H9 (cell line): ENCODE measurements around the gene PMF1. TPM values are rescaled to one million over a fixed set of nuclear protein-coding genes. Genes with fewer than 3 reads are reported as not detected.

ENCODE experiments used
- DNase-seq: peaks from one replicate; pipeline ENCODE4 v3.0.0-alpha.2; 2017
- H2AFZ ChIP-seq: one replicate; pipeline ENCODE4 v1.6.1; 2013; ENCODE audit warnings: mild to moderate bottlenecking, low read length, control low read depth, moderate library complexity
- H2AK5ac ChIP-seq: 2 replicates; pipeline ENCODE4 v1.6.1; 2013; ENCODE audit warnings: low read length, control low read depth, mixed read lengths; ENCODE audit not compliant: insufficient read length
- H2BK120ac ChIP-seq: one replicate; pipeline ENCODE4 v1.6.1; 2013; ENCODE audit warnings: low read depth, mild to moderate bottlenecking, low read length, control low read depth, inconsistent platforms; ENCODE audit not compliant: poor library complexity, severe bottlenecking
- H2BK12ac ChIP-seq: 2 replicates; pipeline ENCODE4 v1.6.1; 2013; ENCODE audit warnings: low read length, control low read depth, mixed read lengths, low read depth; ENCODE audit not compliant: insufficient read length
- H2BK15ac ChIP-seq: 2 replicates; pipeline ENCODE4 v1.6.1; 2013; ENCODE audit warnings: low read depth, low read length, control low read depth
- H2BK20ac ChIP-seq: one replicate; pipeline ENCODE4 v1.6.1; 2013; ENCODE audit warnings: low read depth, mild to moderate bottlenecking, low read length, control low read depth, inconsistent platforms; ENCODE audit not compliant: poor library complexity, severe bottlenecking
- H2BK5ac ChIP-seq: 2 replicates; pipeline ENCODE4 v1.6.1; 2013; ENCODE audit warnings: low read length, control low read depth, mixed read lengths; ENCODE audit not compliant: insufficient read length
- H3K14ac ChIP-seq: 2 replicates; pipeline ENCODE4 v1.6.1; 2013; ENCODE audit warnings: low read length, control low read depth; ENCODE audit not compliant: insufficient read depth
- H3K18ac ChIP-seq: 2 replicates; pipeline ENCODE4 v1.6.1; 2013; ENCODE audit warnings: low read depth, mild to moderate bottlenecking, mixed read lengths, low read length, control low read depth; ENCODE audit not compliant: insufficient read length
- H3K23ac ChIP-seq: 2 replicates; pipeline ENCODE4 v1.6.1; 2013; ENCODE audit warnings: low read length, control low read depth, mixed read lengths, low read depth; ENCODE audit not compliant: insufficient read length
- H3K23me2 ChIP-seq: 2 replicates; pipeline ENCODE4 v1.6.1; 2013; ENCODE audit warnings: low read depth, mild to moderate bottlenecking, mixed read lengths, low read length, control low read depth; ENCODE audit not compliant: insufficient read length, poor library complexity, severe bottlenecking
- H3K27ac ChIP-seq: 2 replicates; pipeline ENCODE4 v1.5.1; 2013; ENCODE audit warnings: low read length, control low read depth, mixed read lengths, low read depth; ENCODE audit not compliant: insufficient read length
- H3K27me3 ChIP-seq: 2 replicates; pipeline ENCODE4 v1.6.1; 2013; ENCODE audit warnings: low read length, control low read depth, inconsistent platforms; ENCODE audit not compliant: insufficient read depth
- H3K4ac ChIP-seq: 2 replicates; pipeline ENCODE4 v1.6.1; 2013; ENCODE audit warnings: low read depth, mild to moderate bottlenecking, control low read depth, inconsistent platforms, low read length, moderate library complexity
- H3K4me1 ChIP-seq: 2 replicates; pipeline ENCODE4 v1.6.1; 2013; ENCODE audit warnings: low read length, control low read depth, inconsistent platforms; ENCODE audit not compliant: insufficient read depth
- H3K4me2 ChIP-seq: 2 replicates; pipeline ENCODE4 v1.6.1; 2013; ENCODE audit warnings: low read length, control low read depth, mixed read lengths; ENCODE audit not compliant: insufficient read length, insufficient read depth
- H3K56ac ChIP-seq: 2 replicates; pipeline ENCODE4 v1.6.1; 2013; ENCODE audit warnings: low read depth, mild to moderate bottlenecking, mixed read lengths, low read length, control low read depth; ENCODE audit not compliant: insufficient read length
- H3K79me1 ChIP-seq: 2 replicates; pipeline ENCODE4 v1.6.1; 2013; ENCODE audit warnings: low read depth, mild to moderate bottlenecking, moderate library complexity, low read length, control low read depth, inconsistent platforms; ENCODE audit not compliant: insufficient read depth, poor library complexity, severe bottlenecking
- H3K79me2 ChIP-seq: 2 replicates; pipeline ENCODE4 v1.6.1; 2013; ENCODE audit warnings: low read length, control low read depth, inconsistent platforms; ENCODE audit not compliant: insufficient read depth
- H3K9ac ChIP-seq: 2 replicates; pipeline ENCODE4 v1.6.1; 2013; ENCODE audit warnings: low read length, control low read depth, mixed read lengths; ENCODE audit not compliant: insufficient read length; ENCODE audit errors: extremely low read depth
- H3K9me3 ChIP-seq: one replicate; pipeline ENCODE4 v1.6.1; 2013; ENCODE audit warnings: low read depth, low read length, inconsistent platforms; ENCODE audit not compliant: control insufficient read depth
- H3T11ph ChIP-seq: one replicate; pipeline ENCODE4 v1.6.1; 2013; ENCODE audit warnings: mild to moderate bottlenecking, low read length, control low read depth, inconsistent platforms
- H4K20me1 ChIP-seq: one replicate; pipeline ENCODE4 v1.6.1; 2013; ENCODE audit not compliant: control insufficient read depth, insufficient read length, insufficient read depth
- H4K5ac ChIP-seq: 2 replicates; pipeline ENCODE4 v1.6.1; 2013; ENCODE audit warnings: low read depth, mild to moderate bottlenecking, mixed read lengths, low read length, control low read depth; ENCODE audit not compliant: insufficient read length
- H4K8ac ChIP-seq: replicated peaks from 2 replicates; pipeline ENCODE4 v1.6.1; 2013; ENCODE audit warnings: low read length, control low read depth, mixed read lengths, low read depth; ENCODE audit not compliant: insufficient read length
- H4K91ac ChIP-seq: 2 replicates; pipeline ENCODE4 v1.6.1; 2013; ENCODE audit warnings: low read depth, mild to moderate bottlenecking, moderate library complexity, mixed read lengths, low read length, control low read depth; ENCODE audit not compliant: insufficient read length
- H3K27ac Mint-ChIP-seq, 3 experiments: 2 replicates in 2 of 3; 3 replicates in 1 of 3; pipeline ENCODE4 v1.8.0; 2020 to 2021; ENCODE audit warnings: mixed read lengths in 3 of 3, mild to moderate bottlenecking in 1 of 3, moderate library complexity in 1 of 3
- H3K27me3 Mint-ChIP-seq: 2 replicates; pipeline ENCODE4 v1.8.0; 2021; ENCODE audit warnings: low read depth, mild to moderate bottlenecking, moderate library complexity, mixed read lengths
- H3K36me3 Mint-ChIP-seq, 3 experiments: 2 replicates in 2 of 3; 3 replicates in 1 of 3; pipeline ENCODE4 v1.8.0; 2020 to 2021; ENCODE audit warnings: low read depth in 3 of 3, mixed read lengths in 3 of 3; ENCODE audit not compliant: insufficient read depth in 1 of 3
- H3K4me1 Mint-ChIP-seq, 2 experiments: 2 replicates each; pipeline ENCODE4 v1.8.0; 2020; ENCODE audit warnings: mixed read lengths in 2 of 2
- H3K4me3 Mint-ChIP-seq, 2 experiments: 2 replicates in 1 of 2; 3 replicates in 1 of 2; pipeline ENCODE4 v1.8.0; 2020 to 2021; ENCODE audit warnings: mild to moderate bottlenecking in 2 of 2, mixed read lengths in 2 of 2, moderate library complexity in 1 of 2
- H3K9me3 Mint-ChIP-seq, 2 experiments: 2 replicates in 1 of 2; 3 replicates in 1 of 2; pipeline ENCODE4 v1.8.0; 2020; ENCODE audit warnings: mild to moderate bottlenecking in 2 of 2, mixed read lengths in 2 of 2, moderate library complexity in 1 of 2
- WGBS: extraction: QIAGEN DNeasy Blood & Tissue Kit; methylation state at CpG from one replicate; pipeline ENCODE4 v1.1.7; 2013; ENCODE audit warnings: missing lambda C conversion rate, low lambda C conversion rate, mixed read lengths; ENCODE audit not compliant: insufficient read length; ENCODE audit errors: extremely low coverage; 5-methylcytosine and 5-hydroxymethylcytosine counted together
- total RNA-seq: library from RNA; stranded (reverse); gene quantifications from 2 replicates; pipeline ENCODE4 v1.2.1, GENCODE V29; 2021
- TF ChIP-seq, protein P1 (sequence below): fragments of 200-600 bp; sonication (generic); conservative IDR thresholded peaks from 3 replicates; pipeline ENCODE4 v1.8.0; 2021; ENCODE audit warnings: antibody characterized with exemption, mild to moderate bottlenecking

The PMF1 gene
- total RNA-seq, 1 experiment from 2014 or later, result 136 TPM

DNA sequence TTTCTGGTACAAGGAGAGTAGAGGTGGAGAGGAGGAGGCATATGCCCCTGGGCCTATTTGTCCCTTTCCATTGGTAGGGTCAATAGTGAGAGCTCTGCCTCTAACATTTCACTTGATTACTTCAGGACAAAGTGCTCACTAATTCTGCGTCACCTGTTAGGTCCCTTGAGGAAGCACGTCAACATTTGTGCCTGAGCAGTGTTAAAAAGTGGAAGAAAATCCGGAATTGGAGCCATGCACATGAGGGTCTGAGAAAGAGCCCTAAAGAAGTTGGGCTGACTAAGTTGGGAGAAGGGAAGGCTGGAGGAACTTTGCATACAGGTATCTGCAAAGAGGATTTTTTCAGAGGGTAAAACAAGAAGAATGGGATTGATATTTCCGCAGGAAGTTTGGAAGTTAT, 17.0 kb upstream of the PMF1 start:
- H3K27me3 ChIP-seq, result no peaks in the 10 kb centered on the region
- H3K9ac ChIP-seq, result no peak overlapping the region
- peaks cover 14% of the 10 kb centered on the region for H3K79me1 ChIP-seq
- H3K23ac ChIP-seq, result no peak overlapping the region
- no peak overlapping the region for H3K4ac ChIP-seq
- peaks cover 20% of the 10 kb centered on the region; the same call in 1 of the 2 replicates for H3K79me2 ChIP-seq
- H2BK15ac ChIP-seq, result no peak overlapping the region
- H2BK20ac ChIP-seq, result no peak overlapping the region
- Mint-ChIP-seq H3K4me1 (peaks cover 31 to 43% of the 10 kb centered on the region in 2 experiments), H3K36me3 (peaks cover 7 to 44% (median 19%) of the 10 kb centered on the region in 3 experiments; a peak in 6 of 7 replicates), H3K9me3 (no peaks in the 10 kb centered on the region), H3K27ac (peak overlapping the region in 2 of 3 experiments; percentile 15 to 44; a peak in 2 of 7 replicates), H3K4me3 (peak overlapping the region; percentile 47 to 100; a peak in 4 of 5 replicates), H3K27me3 (no peaks in the 10 kb centered on the region; the same call in 1 of the 2 replicates)
- H3K23me2 ChIP-seq, result peaks cover 11% of the 10 kb centered on the region
- H2AK5ac ChIP-seq, result no peak overlapping the region
- H2BK120ac ChIP-seq, result no peak overlapping the region
- H3K4me2 ChIP-seq, result no peak overlapping the region
- H2BK12ac ChIP-seq, result no peak overlapping the region
- H4K91ac ChIP-seq, result no peak overlapping the region
- TF ChIP-seq, protein P1, sequence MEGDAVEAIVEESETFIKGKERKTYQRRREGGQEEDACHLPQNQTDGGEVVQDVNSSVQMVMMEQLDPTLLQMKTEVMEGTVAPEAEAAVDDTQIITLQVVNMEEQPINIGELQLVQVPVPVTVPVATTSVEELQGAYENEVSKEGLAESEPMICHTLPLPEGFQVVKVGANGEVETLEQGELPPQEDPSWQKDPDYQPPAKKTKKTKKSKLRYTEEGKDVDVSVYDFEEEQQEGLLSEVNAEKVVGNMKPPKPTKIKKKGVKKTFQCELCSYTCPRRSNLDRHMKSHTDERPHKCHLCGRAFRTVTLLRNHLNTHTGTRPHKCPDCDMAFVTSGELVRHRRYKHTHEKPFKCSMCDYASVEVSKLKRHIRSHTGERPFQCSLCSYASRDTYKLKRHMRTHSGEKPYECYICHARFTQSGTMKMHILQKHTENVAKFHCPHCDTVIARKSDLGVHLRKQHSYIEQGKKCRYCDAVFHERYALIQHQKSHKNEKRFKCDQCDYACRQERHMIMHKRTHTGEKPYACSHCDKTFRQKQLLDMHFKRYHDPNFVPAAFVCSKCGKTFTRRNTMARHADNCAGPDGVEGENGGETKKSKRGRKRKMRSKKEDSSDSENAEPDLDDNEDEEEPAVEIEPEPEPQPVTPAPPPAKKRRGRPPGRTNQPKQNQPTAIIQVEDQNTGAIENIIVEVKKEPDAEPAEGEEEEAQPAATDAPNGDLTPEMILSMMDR, result no peak
- no peak overlapping the region for H4K8ac ChIP-seq
- H3K4me1 ChIP-seq, result peaks cover 10% of the 10 kb centered on the region; the same call in 1 of the 2 replicates
- H3K27ac ChIP-seq, result no peak overlapping the region
- H4K20me1 ChIP-seq, result no peaks in the 10 kb centered on the region
- no peak for DNase-seq
- H3K18ac ChIP-seq, result no peak overlapping the region
- no peak overlapping the region for H4K5ac ChIP-seq
- H2AFZ ChIP-seq, result no peak overlapping the region
- H3K9me3 ChIP-seq, result no peaks in the 10 kb centered on the region
- no CpG with 5 or more reads among the region's 4 CpGs for WGBS
- no peak overlapping the region for H2BK5ac ChIP-seq
- no peak overlapping the region for H3K56ac ChIP-seq
- no peak overlapping the region for H3T11ph ChIP-seq
- no peak overlapping the region for H3K14ac ChIP-seq
